Liver (tissue), 3 donors: ENCODE results near the gene KATNB1.

Source experiments
- CTCF ChIP-seq: fragments of 150-350 bp; IDR thresholded peaks from 2 replicates; pipeline ENCODE4 v1.5.1; 2017; ENCODE audit warnings: improper control_type of control experiment, low read depth, low read length; ENCODE audit not compliant: missing input control
- EGR1 ChIP-seq, 2 donors: IDR thresholded peaks; 2 replicates each; pipeline ENCODE4 v1.6.1; 2016 to 2018; ENCODE audit warnings: antibody characterized with exemption in 2 of 2, low read depth in 2 of 2
- MAX ChIP-seq: IDR thresholded peaks from 2 replicates; pipeline ENCODE4 v1.6.1; 2016; ENCODE audit warnings: antibody characterized with exemption
- RAD21 ChIP-seq, 2 donors: IDR thresholded peaks; 2 replicates each; pipeline ENCODE4 v1.6.1; 2016; ENCODE audit warnings: antibody characterized with exemption in 2 of 2, mild to moderate bottlenecking in 2 of 2
- TAF1 ChIP-seq: conservative IDR thresholded peaks from 2 replicates; pipeline ENCODE4 v1.6.1; 2016; ENCODE audit warnings: antibody characterized with exemption, mild to moderate bottlenecking
- TF ChIP-seq, protein P1 (sequence below): IDR thresholded peaks from 2 replicates; pipeline ENCODE4 v1.6.1; 2016; ENCODE audit warnings: antibody characterized with exemption
- donor health status: healthy.
- donor health status: healthy.

GRCh38 chr16:57765160-57765728 is 29.7 kb downstream of the KATNB1 start:
- TF ChIP-seq CTCF, result no peak
- no peak for TF ChIP-seq RAD21 (IDR thresholded peaks at IDR 0.05)
- no peak for TF ChIP-seq MAX
- no peak for TF ChIP-seq TAF1
- TF ChIP-seq, protein P1, sequence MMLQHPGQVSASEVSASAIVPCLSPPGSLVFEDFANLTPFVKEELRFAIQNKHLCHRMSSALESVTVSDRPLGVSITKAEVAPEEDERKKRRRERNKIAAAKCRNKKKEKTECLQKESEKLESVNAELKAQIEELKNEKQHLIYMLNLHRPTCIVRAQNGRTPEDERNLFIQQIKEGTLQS, result no peak
- TF ChIP-seq EGR1 (IDR thresholded peaks at IDR 0.05; ENCODE audit: low read depth in 2 of 2), result no peak
